WERI-Rb-1 (cell line): ENCODE measurements around the gene OPA3.

Source experiments
- DNase-seq: peaks from one replicate; pipeline ENCODE4 v3.0.0-alpha.2; 2020
- H3K27ac ChIP-seq: fragments of 250-450 bp; sonication (Bioruptor Pico); 2 replicates; pipeline ENCODE4 v1.5.1; 2020; ENCODE audit warnings: mild to moderate bottlenecking, moderate library complexity
- H3K27me3 ChIP-seq: fragments of 250-450 bp; sonication (Bioruptor Pico); 2 replicates; pipeline ENCODE4 v1.5.1; 2021; ENCODE audit warnings: mild to moderate bottlenecking, low read depth, moderate library complexity; ENCODE audit not compliant: insufficient read depth, severe bottlenecking
- H3K36me3 ChIP-seq: fragments of 250-450 bp; sonication (Bioruptor Pico); 2 replicates; pipeline ENCODE4 v1.5.1; 2020; ENCODE audit warnings: mild to moderate bottlenecking, moderate library complexity
- H3K4me3 ChIP-seq: 2 replicates; pipeline ENCODE4 v1.5.1; 2011; ENCODE audit warnings: low read depth, mild to moderate bottlenecking, control low read depth, low read length
- H3K9me3 ChIP-seq: fragments of 250-450 bp; sonication (Bioruptor Pico); 2 replicates; pipeline ENCODE4 v1.5.1; 2021; ENCODE audit warnings: mild to moderate bottlenecking, moderate library complexity; ENCODE audit not compliant: severe bottlenecking
- CTCF ChIP-seq: IDR thresholded peaks from 2 replicates; pipeline ENCODE4 v1.5.1; 2011; ENCODE audit warnings: low read depth, mild to moderate bottlenecking, control low read depth, inconsistent platforms, low read length

The OPA3 gene

GRCh38 chr19:45539459-45539858 lies 45.1 kb downstream of the OPA3 start:
- H3K27me3 ChIP-seq = no peaks in the 10 kb centered on the region
- H3K9me3 ChIP-seq = no peaks in the 10 kb centered on the region
- no peak for TF ChIP-seq CTCF
- H3K36me3 ChIP-seq = no peaks in the 10 kb centered on the region
- H3K4me3 ChIP-seq = no peak overlapping the region
- DNase-seq = no peak
- H3K27ac ChIP-seq = no peak overlapping the region

- H3K36me3 ChIP-seq = peaks cover 11% of the 10 kb centered on the region
- TF ChIP-seq CTCF = no peak
- H3K27me3 ChIP-seq = no peaks in the 10 kb centered on the region
- no peaks in the 10 kb centered on the region for H3K9me3 ChIP-seq
- no peak overlapping the region for H3K27ac ChIP-seq
- no peak for DNase-seq
- no peak overlapping the region for H3K4me3 ChIP-seq
These were observed 53.3 kb downstream of the OPA3 start for GRCh38 chr19:45531349-45531748.

- Histone ChIP-seq H3K27me3 (no peaks in the 10 kb centered on the region), H3K4me3 (no peak overlapping the region), H3K27ac (no peak overlapping the region), H3K36me3 (peaks cover 29% of the 10 kb centered on the region), H3K9me3 (no peaks in the 10 kb centered on the region)
- no peak for TF ChIP-seq CTCF
- no peak for DNase-seq
These were observed 55.2 kb downstream of the OPA3 start for GRCh38 chr19:45529420-45529785.

DNA sequence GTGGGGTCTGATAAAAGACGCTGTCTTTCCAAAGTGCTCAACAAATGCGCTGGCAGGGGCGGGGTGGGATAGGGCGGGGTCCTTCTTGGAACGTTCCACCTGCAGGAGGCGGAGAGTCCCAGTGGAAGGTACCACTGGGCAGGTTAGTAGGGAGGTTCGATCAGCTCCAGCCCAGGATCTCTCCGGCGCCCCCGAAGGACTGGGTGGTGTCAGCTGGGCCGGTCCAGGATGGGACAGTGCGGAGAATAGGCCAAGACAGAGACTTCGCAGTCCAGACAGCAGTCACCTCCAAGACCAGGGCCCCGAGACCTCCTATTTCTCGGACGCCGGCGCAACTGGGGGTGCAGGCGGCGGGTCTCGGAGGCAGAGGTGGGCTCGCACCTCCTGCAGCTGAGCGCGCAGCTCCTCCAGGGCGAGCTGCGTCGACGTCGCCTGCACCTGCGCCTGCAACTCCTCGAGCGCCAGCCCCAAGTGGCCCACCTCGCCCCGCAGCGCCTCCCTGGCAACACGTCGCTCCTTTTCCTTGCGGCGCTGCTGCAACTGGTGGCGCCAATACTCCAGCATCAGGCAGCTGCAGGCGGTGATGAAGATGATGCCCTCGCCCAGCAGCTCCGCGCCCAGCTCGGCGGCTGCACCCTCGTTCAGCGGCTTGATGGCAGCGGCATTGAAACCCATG lies 55.7 kb downstream of the OPA3 start:
- Histone ChIP-seq H3K27me3 (no peaks in the 10 kb centered on the region), H3K4me3 (no peak overlapping the region), H3K9me3 (no peaks in the 10 kb centered on the region), H3K27ac (no peak overlapping the region), H3K36me3 (peaks cover 34% of the 10 kb centered on the region)
- no peak for DNase-seq
- TF ChIP-seq CTCF = no peak

GRCh38 chr19:45528149-45528743 lies 56.4 kb downstream of the OPA3 start:
- Histone ChIP-seq H3K27ac (no peak overlapping the region), H3K27me3 (no peaks in the 10 kb centered on the region), H3K9me3 (no peaks in the 10 kb centered on the region), H3K36me3 (peaks cover 40% of the 10 kb centered on the region), H3K4me3 (no peak overlapping the region)
- no peak for TF ChIP-seq CTCF
- DNase-seq = peak; percentile 45

DNA sequence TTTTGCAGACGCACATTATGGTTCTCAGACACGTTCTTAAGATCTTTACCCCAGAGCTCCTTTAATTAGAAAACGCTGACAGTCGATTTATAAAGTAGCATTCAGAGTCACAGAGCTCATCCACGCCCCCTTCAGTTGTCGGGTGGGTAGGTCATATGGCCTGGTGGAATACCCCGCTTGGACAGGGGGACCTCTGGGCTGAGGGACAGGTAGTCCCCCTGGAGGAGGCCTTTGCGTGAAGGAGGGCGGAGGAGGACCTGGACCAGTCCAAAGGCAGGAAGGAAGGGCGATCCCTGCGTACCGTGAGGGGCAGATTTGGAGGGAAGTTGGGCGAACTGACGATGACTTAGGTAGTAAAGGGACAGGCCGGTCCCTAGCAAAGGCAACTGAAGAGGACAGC lies 56.9 kb downstream of the OPA3 start:
- TF ChIP-seq CTCF = no peak
- no peak overlapping the region for H3K27ac ChIP-seq

More for the DNA sequence above, 56.9 kb downstream of the OPA3 start:
- no peaks in the 10 kb centered on the region for H3K27me3 ChIP-seq
- H3K4me3 ChIP-seq = no peak overlapping the region
- no peaks in the 10 kb centered on the region for H3K9me3 ChIP-seq
- no peak for DNase-seq
- peaks cover 43% of the 10 kb centered on the region for H3K36me3 ChIP-seq
